Measurements from ENCODE around the gene SEC14L1. TPM values are rescaled to one million over a fixed set of nuclear protein-coding genes. Genes with fewer than 3 reads are reported as not detected.
"Not testable (repeated sequence)": the region's sequence is repeated elsewhere in the genome, so short reads cannot be mapped to it uniquely, and the experiment has no call there.

The SEC14L1 gene
- total RNA-seq, 1 donor from 2014 or later = 71.6 TPM

GRCh38 chr17:77115947-77116346, 24.8 kb upstream of the SEC14L1 start:
- intact Hi-C loops (cut with micrococcal nuclease) = no loop called here

- intact Hi-C loops (cut with micrococcal nuclease) = no loop called here
Observed at GRCh38 chr17:77116371-77116860, 24.4 kb upstream of the SEC14L1 start.

DNA sequence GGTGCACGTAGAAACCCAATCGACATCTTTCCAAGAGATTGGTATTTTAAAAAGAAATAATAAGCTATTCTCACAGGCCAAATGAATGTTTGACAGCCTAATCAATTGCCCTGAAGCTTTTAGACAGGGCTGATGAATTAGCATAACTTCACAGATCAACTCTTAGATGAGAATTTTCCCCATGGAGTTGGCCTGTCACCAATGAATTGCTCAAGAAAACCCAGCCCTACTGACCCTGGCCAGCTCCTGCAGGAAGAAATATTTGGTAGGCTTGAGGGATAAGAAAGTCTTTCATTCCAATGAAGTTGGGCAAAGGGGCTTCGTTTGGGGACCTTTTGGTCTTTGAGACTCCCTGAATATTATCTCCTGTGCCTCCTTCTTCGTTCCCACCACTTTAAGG, 23.4 kb upstream of the SEC14L1 start:
- intact Hi-C loops (cut with micrococcal nuclease) = no loop called here

DNA sequence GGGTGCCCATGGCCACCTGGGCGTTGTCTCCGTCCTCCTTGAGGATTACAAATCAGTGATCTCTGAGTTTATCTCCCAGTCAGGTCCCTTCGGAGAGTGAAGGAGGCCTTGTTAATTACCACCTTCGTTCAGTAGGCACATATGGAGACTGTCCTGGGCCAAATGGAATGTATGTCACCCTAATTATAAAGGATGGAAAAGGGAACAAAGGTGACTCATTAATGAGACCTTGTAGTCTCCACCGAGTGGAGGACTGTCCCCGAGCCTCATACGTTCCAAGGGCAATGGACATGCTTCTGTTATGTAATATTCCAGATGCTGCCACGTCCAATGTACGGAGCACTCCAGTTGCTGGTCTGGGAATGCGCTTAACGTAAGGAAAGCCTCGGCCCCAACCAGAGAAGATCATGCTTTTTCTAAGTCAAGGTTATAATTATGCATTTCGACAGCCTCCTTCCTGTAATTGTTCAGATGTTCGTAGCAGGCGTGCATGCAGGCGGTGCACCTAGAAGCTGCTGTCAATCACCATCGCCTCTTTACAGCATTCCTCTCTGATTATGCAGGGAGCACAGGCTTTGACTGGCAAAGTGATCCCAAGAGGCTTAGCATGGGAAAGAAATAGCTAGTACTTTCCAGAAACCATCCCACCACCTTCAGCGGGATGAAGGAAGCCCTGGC, 22.4 kb upstream of the SEC14L1 start:
- intact Hi-C loops (cut with micrococcal nuclease) = no loop called here

DNA sequence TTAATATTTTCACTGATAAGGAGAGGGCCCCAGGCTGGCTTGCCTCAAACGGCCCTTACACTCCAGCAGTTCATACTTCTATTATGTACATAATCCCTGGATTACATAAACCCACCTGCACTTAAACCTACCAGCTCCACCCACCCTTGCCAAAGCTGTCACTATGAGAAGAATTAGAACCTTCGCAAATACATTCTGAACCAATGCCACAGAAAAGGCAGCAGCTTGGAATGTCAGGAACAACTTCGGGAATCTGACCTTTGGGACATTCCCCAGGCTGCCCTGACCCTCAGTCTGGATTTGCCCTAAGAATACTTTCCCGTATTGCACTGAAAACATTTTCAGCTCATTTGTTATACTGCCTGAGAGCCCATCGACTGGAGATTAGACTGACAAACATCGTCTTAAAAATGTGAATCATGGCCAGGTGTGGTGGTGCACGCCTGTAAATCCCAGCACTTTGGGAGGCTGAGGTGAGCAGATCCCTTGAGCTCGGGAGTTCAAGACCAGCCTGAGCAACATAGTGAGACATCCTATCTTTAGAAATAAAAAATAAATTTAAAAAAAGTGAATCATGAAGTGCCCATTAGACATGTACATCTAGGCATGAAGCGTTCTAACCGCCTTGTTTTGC, 21.0 kb upstream of the SEC14L1 start:
- intact Hi-C loops (cut with micrococcal nuclease) = no loop called here

DNA sequence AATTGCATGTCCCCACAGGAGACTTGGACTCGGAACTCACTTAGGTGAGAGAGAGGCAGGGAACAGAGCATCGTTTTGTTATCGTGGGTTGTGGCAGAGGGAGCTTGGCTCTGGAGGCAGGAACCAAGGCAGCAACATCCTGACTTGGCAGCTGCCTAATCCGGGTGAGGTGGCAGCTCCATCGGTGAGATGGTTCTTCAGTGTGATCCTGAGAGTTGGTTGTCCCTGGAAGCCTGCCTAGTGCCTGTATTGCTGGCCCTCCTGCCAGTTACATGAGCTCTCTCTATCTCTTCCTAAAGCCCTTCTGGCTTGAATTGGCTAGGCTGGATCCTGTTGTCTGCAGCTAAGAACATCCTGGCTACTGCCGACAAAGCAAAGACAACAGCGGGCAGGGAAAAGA, 19.9 kb upstream of the SEC14L1 start:
- intact Hi-C loops (cut with micrococcal nuclease) = no loop called here

DNA sequence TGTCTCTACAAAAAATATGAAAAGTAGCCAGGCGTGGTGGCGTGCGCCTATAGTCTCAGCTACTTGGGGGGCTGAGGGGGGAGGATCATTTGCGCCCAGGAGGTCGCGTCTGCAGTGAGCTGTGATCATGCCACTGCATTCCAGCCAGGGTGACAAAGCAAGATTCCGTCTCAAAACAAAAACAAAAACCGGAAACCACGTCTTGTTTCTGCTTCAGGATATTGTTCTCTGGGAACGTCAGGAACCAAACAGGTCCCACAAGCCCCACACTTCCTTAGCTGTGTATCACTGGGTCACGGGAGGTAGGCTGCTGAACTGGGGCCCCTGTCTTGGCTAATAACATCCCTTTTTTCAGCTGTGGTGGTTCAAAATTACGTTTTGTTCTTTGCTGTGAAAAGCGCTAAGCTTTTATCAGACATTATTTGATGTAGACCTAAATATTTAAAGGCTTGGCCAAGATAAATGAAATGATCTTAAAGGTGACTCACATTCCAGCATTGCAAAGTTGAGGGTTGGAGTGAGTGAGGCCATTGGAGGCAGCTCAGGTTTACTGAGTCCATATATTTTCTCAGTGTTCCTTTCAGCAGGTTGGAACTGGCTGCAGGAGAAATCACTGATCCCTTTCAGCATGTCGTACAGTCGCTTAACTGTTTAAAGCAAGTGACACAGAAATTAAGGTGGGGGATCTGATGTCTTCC, 16.4 kb upstream of the SEC14L1 start:
- intact Hi-C loops (cut with micrococcal nuclease) = no loop called here

DNA sequence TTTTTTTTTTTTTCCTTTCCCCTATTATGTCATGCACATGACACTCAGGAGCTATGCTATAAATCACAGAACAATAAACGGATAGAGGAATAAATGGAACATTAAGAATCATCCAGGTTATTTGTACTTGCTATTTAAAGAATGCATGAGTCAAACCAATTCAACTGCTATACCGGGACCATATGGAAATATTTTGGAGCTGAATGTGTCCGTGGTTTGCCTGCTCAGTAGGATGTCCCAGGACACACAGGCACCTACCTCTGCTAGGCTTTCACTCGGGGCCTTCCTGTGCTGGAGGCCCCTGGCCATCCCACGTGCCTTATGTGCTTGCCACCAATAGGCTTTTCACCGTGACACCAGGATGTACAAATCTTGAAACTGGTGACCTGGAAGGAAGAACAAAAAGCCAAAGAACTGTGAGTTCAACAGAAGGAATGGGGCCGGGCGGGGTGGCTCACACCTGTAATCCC, 15.3 kb upstream of the SEC14L1 start:
- intact Hi-C loops (cut with micrococcal nuclease) = no loop called here

GRCh38 chr17:77126519-77126918, 14.2 kb upstream of the SEC14L1 start:
- intact Hi-C loops (cut with micrococcal nuclease) = no loop called here

- intact Hi-C loops (cut with micrococcal nuclease) = loop anchor here (1.0 kb wide), 1 partner anchor 12 kb away; the partner anchor contains the start of gene SEC14L1
Observed at GRCh38 chr17:77127735-77128361, 12.9 kb upstream of the SEC14L1 start.

DNA sequence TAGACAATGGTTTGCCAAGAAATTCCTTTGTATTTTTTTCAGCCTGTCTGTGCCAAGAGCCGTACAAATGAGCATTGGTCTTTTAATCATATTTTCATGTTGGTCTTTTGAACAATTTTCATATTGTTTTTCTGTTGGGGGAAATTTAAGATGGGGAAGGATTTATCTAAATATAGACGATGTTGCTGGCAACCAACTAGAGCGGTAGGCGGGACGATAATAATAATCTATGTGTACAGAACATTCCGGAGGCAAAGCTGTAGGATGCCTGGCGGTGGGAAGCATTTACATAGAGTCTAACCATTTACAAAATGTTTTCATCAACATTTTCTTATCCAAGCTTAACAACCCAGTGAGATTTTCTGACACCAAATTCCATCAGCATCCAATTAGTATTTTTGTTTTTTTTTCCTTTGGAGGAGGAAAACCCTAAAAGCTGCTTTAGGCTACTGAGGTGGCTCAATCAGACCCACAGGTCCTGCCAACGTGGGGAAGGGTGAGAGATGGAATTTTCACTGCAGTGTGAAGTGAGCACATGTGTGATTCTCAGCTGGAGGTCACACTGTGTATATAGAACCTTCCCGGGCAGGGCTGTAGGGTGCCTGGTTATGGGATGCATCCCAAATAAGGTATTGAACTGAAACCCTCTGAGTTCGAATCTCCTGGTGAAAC, 11.7 kb upstream of the SEC14L1 start:
- intact Hi-C loops (cut with micrococcal nuclease) = loop anchor here (1.0 kb wide), 1 partner anchor 11 kb away; the partner anchor contains the start of gene SEC14L1

DNA sequence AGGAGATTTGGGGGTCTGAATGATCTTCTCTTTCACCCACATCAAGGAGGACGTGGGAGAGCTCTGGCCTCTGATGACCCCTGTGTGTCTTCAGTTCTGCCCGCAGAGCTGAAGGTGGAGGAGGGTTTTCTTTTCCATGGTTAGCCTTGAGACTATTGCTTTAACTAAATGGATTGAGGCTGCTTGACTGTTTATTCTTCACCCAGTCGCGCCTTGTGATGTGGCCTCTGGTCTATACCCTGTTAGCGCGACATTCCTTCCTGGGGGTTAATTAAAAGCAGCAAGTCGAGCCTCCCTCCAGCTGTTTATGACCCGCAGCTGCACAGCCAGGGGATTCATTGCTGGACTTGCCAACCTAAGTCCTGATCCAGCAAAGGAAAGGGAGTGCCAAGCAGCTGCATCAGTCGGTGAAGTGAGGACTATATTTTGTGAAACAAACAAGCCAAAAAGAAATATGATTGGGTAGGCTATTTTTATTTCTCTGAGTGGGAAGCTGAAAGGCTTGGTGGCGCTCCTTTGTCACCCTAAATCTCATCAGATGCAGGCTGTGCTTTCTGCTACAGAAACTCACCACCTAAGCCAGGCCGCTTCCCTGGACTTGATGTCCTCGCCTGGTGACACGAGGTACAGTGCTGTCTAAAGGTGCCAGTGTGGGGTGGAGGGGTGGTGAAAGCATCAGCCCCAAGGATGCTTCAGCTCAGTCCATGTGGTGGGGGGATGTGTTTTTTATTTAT, 11.0 kb upstream of the SEC14L1 start:
- intact Hi-C loops (cut with micrococcal nuclease) = no loop called here

DNA sequence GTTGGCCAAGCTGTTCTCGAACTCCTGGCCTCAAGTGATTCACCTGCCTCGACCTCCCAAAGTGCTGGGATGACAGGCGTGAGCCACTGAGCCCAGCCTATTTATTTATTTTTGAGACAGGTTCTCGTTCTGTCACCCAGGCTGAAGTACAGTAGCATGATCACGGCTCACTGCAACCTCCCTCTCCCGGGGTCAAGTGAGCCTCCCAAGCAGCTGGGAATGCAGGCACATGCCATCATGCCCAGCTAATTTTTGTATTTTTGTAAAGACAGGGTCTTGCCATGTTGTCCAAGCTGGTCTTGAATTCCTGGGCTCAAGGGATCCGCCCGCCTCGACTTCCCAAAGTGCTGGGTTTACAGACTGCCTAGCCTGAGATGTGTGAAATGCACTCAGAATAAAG, 10.2 kb upstream of the SEC14L1 start:
- intact Hi-C loops (cut with micrococcal nuclease) = no loop called here

DNA sequence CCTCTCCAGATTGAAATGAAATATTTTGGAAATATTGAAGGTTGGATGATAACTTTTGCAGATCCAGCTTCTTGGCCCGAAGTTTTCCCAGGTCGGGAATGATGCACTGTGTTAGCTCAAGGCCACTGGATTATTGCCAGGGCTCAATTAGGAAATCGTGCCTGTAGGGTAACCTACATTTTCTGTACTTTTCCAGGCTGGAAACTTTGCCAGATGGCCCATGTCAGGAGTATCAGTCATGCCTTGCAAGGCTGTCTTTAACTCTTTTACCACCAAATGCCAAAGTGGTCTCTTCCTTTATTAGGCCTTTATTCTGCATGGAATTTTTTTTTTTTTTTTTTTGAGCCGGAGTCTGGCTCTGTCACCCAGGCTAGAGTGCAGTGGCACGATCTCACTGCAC, 8.9 kb upstream of the SEC14L1 start:
- intact Hi-C loops (cut with micrococcal nuclease) = no loop called here

DNA sequence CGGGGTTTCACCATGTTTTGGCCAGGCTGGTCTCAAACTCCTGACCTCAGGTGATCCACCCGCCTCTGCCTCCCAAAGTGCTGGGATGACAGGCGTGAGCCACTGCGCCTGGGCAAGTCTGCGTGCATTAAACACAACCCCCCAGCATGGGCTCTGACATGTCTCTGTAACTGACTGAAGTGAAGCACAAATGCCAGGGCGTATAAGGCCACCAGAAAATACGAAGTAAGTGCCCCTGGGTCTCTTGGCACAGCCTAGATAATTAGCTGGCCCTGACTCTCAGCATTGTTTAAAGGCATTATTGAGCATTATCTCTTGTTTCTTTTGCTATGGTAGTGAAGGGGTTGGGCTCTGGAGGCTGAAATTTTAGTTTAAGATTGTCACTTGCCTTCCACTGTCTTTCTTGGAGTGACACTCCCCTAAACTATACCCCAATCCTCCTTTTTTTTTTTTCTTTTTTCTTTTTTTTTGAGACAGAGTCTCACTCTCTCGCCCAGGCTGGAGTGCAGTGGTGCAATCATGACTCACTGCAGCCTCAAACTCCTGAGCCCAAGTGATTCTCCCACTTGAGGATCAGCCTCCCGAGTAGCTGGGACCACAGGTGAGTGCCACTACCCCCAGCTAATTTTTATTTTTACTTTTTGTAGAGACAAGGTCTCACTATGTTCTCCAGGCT, 8.2 kb upstream of the SEC14L1 start:
- intact Hi-C loops (cut with micrococcal nuclease) = no loop called here

- intact Hi-C loops (cut with micrococcal nuclease) = no loop called here
Observed at GRCh38 chr17:77133087-77133638, 7.6 kb upstream of the SEC14L1 start.

DNA sequence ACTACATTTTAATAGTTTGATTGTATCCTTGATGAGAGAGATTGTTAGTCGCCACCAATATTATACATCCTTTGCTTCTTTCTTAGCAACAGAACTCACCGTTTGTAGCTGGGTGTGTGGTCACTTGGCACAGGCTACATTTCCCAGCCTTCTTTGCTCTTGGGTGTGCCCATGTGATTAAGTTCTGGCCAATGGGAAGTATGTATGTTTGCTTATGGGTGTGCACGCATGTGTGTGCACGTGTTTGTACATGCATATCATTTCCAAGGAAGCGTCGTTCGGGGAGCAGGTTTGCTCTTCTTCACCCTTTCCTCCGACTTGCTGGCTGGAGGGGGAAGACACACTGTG, 4.4 kb upstream of the SEC14L1 start:
- intact Hi-C loops (cut with micrococcal nuclease) = no loop called here

DNA sequence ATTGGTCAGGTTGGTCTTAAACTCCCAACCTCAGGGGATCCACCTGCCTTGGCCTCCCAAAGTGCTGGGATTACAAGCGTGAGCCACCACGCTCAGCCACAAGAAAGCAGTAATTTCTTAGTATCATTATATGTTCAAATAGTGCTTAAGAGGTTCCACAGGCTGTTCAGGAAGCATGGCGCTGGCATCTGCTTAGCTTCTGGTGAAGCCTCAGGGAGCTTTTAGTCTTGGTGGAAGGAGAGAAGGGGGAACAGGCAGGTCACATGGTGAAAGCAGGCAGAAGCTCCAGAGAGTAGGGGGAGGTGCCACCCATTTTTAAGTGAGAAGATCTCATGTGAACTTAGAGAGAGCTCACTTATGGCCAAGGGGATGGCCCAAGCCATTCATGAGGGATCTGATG, 3.7 kb upstream of the SEC14L1 start:
- intact Hi-C loops (cut with micrococcal nuclease) = no loop called here

GRCh38 chr17:77137886-77138285, 2.9 kb upstream of the SEC14L1 start:
- intact Hi-C loops (cut with micrococcal nuclease) = not testable (repeated sequence)

All from T-helper 2 cell treated with Interferon-gamma antibody and Interleukin-4, amounts not matched to agents 100 ng/mL and 5 ng/mL, for 36 hours (primary cell).